HG03432 (cell line): Measurements from ENCODE around the gene IGBP1.
A peak's percentile ranks its signal among the peaks of the same experiment; 100 is the strongest.
"Not testable (repeated sequence)": the region's sequence is repeated elsewhere in the genome, so short reads cannot be mapped to it uniquely, and the experiment has no call there.

ENCODE experiments used
- ATAC-seq: cut with Tn5 transposase; IDR thresholded peaks from one replicate; pipeline ENCODE4 v1.9.1; 2021; ENCODE audit warnings: mild to moderate bottlenecking, moderate library complexity; ENCODE audit not compliant: unreplicated experiment

The IGBP1 gene

GRCh38 chrX:70133303-70134115 is at the start of gene IGBP1:
Gene IGBP1, plus strand, starts transcription at chrX:70133447. Its CDS starts 501 bp downstream, at chrX:70133948.
- peak; percentile 91 for ATAC-seq

- no peak for ATAC-seq
These were observed 48.5 kb upstream of the IGBP1 start for GRCh38 chrX:70084592-70085240.

GRCh38 chrX:70087857-70088630 is 45.2 kb upstream of the IGBP1 start:
- ATAC-seq = no peak

GRCh38 chrX:70088751-70089150 is 44.5 kb upstream of the IGBP1 start:
- ATAC-seq = no peak

- ATAC-seq = no peak
These were observed 43.5 kb upstream of the IGBP1 start for GRCh38 chrX:70089604-70090297.

- no peak for ATAC-seq
These were observed 41.0 kb upstream of the IGBP1 start for GRCh38 chrX:70092247-70092646.

- ATAC-seq = no peak
These were observed 37.2 kb upstream of the IGBP1 start for GRCh38 chrX:70096052-70096451.

GRCh38 chrX:70105229-70105628 is 28.0 kb upstream of the IGBP1 start:
- ATAC-seq = no peak

GRCh38 chrX:70111436-70112026 is 21.7 kb upstream of the IGBP1 start:
- not testable (repeated sequence) for ATAC-seq

- ATAC-seq = no peak
These were observed 15.5 kb upstream of the IGBP1 start for GRCh38 chrX:70117738-70118137.

- ATAC-seq = not testable (repeated sequence)
These were observed 10.2 kb upstream of the IGBP1 start for GRCh38 chrX:70123014-70123413.

GRCh38 chrX:70124678-70125077 is 8.6 kb upstream of the IGBP1 start:
- no peak for ATAC-seq

- no peak for ATAC-seq
These were observed 5.2 kb upstream of the IGBP1 start for GRCh38 chrX:70128071-70128470.

GRCh38 chrX:70129816-70130215 is 3.4 kb upstream of the IGBP1 start:
- no peak for ATAC-seq

GRCh38 chrX:70132224-70132623 is 1.0 kb upstream of the IGBP1 start:
- ATAC-seq = no peak

GRCh38 chrX:70132877-70133302 is 357 bp upstream of the IGBP1 start:
- no peak for ATAC-seq

- peak; percentile 15 for ATAC-seq
These were observed 850 bp downstream of the IGBP1 start for GRCh38 chrX:70134116-70134477.

GRCh38 chrX:70138622-70139021 is 5.4 kb downstream of the IGBP1 start:
- no peak for ATAC-seq

- no peak for ATAC-seq
These were observed 6.5 kb downstream of the IGBP1 start for GRCh38 chrX:70139736-70140135.

GRCh38 chrX:70141373-70141772 is 8.1 kb downstream of the IGBP1 start:
- ATAC-seq = no peak
